ENCODE results near the gene SLC43A2.
A peak's percentile ranks its signal among the peaks of the same experiment; 100 is the strongest.

DNA sequence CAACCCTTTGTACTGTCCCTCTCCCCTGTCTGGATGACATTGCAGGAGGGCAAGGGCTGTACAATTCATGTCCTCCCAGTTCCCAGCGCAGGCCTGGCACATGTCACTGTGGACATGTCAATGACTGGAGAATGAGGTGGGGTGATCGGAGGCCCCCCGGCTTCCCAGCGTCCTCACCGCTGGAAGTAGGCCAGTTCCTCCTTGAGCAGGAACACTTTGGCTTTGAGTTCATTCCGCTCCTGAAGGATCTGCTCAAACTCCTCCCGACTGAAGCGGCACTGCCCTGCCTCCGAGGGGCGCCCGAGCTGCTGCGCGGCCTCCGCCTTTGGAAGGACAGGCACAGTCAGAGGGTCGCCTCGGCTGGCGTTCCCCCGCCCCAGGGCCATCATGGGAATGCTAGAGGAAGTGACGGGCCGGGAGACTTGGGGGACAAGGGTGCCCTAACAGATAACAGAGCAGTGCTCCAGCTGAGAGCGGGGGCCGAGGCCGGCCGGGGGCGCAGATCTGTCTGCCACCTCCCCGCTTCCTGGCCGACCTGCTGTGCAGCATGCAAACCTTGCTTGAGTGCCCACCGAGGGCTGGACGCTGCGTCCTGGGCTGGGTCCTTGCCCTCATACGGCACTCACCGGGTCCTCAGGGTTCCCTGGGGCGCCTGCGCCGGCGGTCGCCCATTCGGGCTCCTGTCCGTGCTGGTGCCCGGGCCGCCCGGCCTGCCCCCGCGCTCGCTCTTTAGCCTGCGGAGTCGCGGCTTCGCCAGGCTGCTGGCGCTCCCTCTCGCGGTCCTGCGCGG is 19.7 kb upstream of the SLC43A2 start:
- TF ChIP-seq, protein P1, sequence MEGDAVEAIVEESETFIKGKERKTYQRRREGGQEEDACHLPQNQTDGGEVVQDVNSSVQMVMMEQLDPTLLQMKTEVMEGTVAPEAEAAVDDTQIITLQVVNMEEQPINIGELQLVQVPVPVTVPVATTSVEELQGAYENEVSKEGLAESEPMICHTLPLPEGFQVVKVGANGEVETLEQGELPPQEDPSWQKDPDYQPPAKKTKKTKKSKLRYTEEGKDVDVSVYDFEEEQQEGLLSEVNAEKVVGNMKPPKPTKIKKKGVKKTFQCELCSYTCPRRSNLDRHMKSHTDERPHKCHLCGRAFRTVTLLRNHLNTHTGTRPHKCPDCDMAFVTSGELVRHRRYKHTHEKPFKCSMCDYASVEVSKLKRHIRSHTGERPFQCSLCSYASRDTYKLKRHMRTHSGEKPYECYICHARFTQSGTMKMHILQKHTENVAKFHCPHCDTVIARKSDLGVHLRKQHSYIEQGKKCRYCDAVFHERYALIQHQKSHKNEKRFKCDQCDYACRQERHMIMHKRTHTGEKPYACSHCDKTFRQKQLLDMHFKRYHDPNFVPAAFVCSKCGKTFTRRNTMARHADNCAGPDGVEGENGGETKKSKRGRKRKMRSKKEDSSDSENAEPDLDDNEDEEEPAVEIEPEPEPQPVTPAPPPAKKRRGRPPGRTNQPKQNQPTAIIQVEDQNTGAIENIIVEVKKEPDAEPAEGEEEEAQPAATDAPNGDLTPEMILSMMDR (IDR thresholded peaks at IDR 0.05), result peak in 1 of 4 donors; percentile 86
- no peak for TF ChIP-seq POLR2A (IDR thresholded peaks at IDR 0.05)

All from right lobe of liver (tissue), 4 donors.